Measurements from ENCODE around the gene GPR27. TPM values are rescaled to one million over a fixed set of nuclear protein-coding genes. Genes with fewer than 3 reads are reported as not detected.

The GPR27 gene
- total and polyA plus RNA-seq, 2 of the 8 experiments (the other 6 are each of a cell fraction or from before 2014, with no cell fraction given), result 11.3 to 12.5 TPM

GRCh38 chr3:71771126-71771525 lies 17.5 kb downstream of the GPR27 start (continued):
- TF ChIP-seq, protein P1, sequence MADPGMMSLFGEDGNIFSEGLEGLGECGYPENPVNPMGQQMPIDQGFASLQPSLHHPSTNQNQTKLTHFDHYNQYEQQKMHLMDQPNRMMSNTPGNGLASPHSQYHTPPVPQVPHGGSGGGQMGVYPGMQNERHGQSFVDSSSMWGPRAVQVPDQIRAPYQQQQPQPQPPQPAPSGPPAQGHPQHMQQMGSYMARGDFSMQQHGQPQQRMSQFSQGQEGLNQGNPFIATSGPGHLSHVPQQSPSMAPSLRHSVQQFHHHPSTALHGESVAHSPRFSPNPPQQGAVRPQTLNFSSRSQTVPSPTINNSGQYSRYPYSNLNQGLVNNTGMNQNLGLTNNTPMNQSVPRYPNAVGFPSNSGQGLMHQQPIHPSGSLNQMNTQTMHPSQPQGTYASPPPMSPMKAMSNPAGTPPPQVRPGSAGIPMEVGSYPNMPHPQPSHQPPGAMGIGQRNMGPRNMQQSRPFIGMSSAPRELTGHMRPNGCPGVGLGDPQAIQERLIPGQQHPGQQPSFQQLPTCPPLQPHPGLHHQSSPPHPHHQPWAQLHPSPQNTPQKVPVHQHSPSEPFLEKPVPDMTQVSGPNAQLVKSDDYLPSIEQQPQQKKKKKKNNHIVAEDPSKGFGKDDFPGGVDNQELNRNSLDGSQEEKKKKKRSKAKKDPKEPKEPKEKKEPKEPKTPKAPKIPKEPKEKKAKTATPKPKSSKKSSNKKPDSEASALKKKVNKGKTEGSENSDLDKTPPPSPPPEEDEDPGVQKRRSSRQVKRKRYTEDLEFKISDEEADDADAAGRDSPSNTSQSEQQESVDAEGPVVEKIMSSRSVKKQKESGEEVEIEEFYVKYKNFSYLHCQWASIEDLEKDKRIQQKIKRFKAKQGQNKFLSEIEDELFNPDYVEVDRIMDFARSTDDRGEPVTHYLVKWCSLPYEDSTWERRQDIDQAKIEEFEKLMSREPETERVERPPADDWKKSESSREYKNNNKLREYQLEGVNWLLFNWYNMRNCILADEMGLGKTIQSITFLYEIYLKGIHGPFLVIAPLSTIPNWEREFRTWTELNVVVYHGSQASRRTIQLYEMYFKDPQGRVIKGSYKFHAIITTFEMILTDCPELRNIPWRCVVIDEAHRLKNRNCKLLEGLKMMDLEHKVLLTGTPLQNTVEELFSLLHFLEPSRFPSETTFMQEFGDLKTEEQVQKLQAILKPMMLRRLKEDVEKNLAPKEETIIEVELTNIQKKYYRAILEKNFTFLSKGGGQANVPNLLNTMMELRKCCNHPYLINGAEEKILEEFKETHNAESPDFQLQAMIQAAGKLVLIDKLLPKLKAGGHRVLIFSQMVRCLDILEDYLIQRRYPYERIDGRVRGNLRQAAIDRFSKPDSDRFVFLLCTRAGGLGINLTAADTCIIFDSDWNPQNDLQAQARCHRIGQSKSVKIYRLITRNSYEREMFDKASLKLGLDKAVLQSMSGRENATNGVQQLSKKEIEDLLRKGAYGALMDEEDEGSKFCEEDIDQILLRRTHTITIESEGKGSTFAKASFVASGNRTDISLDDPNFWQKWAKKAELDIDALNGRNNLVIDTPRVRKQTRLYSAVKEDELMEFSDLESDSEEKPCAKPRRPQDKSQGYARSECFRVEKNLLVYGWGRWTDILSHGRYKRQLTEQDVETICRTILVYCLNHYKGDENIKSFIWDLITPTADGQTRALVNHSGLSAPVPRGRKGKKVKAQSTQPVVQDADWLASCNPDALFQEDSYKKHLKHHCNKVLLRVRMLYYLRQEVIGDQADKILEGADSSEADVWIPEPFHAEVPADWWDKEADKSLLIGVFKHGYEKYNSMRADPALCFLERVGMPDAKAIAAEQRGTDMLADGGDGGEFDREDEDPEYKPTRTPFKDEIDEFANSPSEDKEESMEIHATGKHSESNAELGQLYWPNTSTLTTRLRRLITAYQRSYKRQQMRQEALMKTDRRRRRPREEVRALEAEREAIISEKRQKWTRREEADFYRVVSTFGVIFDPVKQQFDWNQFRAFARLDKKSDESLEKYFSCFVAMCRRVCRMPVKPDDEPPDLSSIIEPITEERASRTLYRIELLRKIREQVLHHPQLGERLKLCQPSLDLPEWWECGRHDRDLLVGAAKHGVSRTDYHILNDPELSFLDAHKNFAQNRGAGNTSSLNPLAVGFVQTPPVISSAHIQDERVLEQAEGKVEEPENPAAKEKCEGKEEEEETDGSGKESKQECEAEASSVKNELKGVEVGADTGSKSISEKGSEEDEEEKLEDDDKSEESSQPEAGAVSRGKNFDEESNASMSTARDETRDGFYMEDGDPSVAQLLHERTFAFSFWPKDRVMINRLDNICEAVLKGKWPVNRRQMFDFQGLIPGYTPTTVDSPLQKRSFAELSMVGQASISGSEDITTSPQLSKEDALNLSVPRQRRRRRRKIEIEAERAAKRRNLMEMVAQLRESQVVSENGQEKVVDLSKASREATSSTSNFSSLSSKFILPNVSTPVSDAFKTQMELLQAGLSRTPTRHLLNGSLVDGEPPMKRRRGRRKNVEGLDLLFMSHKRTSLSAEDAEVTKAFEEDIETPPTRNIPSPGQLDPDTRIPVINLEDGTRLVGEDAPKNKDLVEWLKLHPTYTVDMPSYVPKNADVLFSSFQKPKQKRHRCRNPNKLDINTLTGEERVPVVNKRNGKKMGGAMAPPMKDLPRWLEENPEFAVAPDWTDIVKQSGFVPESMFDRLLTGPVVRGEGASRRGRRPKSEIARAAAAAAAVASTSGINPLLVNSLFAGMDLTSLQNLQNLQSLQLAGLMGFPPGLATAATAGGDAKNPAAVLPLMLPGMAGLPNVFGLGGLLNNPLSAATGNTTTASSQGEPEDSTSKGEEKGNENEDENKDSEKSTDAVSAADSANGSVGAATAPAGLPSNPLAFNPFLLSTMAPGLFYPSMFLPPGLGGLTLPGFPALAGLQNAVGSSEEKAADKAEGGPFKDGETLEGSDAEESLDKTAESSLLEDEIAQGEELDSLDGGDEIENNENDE (IDR thresholded peaks at IDR 0.05; ENCODE audit: insufficient replicate concordance, low read length), result no peak
- TF ChIP-seq PHF8 (conservative IDR thresholded peaks at IDR 0.05; ENCODE audit: low read depth, low read length) (no peak), SAP30 (IDR thresholded peaks at IDR 0.05; ENCODE audit: insufficient read depth, insufficient replicate concordance, low read length) (no peak), POLR2A (IDR thresholded peaks at IDR 0.05; ENCODE audit: control extremely low read depth in 1 of 2, low read depth in 2 of 2, low read length in 2 of 2) (no peak), NRF1 (IDR thresholded peaks at IDR 0.05; ENCODE audit: low read depth, low read length) (no peak), E2F6 (IDR thresholded peaks at IDR 0.05) (no peak), CHD2 (IDR thresholded peaks at IDR 0.05; ENCODE audit: low read length) (no peak), JUN (IDR thresholded peaks at IDR 0.05; ENCODE audit: low read depth, low read length) (no peak), HDAC6 (IDR thresholded peaks at IDR 0.05; ENCODE audit: low read depth, low read length) (no peak), KDM5A (IDR thresholded peaks at IDR 0.05; ENCODE audit: low read length) (no peak), POU5F1 (IDR thresholded peaks at IDR 0.05; ENCODE audit: low read depth, low read length) (no peak), JUND (IDR thresholded peaks at IDR 0.05; ENCODE audit: low read length) (no peak)

Measured in H1 (cell line).